Measurements from ENCODE around the gene MAN1A1.

- TF ChIP-seq, protein P1, sequence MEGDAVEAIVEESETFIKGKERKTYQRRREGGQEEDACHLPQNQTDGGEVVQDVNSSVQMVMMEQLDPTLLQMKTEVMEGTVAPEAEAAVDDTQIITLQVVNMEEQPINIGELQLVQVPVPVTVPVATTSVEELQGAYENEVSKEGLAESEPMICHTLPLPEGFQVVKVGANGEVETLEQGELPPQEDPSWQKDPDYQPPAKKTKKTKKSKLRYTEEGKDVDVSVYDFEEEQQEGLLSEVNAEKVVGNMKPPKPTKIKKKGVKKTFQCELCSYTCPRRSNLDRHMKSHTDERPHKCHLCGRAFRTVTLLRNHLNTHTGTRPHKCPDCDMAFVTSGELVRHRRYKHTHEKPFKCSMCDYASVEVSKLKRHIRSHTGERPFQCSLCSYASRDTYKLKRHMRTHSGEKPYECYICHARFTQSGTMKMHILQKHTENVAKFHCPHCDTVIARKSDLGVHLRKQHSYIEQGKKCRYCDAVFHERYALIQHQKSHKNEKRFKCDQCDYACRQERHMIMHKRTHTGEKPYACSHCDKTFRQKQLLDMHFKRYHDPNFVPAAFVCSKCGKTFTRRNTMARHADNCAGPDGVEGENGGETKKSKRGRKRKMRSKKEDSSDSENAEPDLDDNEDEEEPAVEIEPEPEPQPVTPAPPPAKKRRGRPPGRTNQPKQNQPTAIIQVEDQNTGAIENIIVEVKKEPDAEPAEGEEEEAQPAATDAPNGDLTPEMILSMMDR (IDR thresholded peaks at IDR 0.05 in 4 of 5, conservative IDR thresholded peaks at IDR 0.05 in 1 of 5) = no peak
- TF ChIP-seq POLR2A (IDR thresholded peaks at IDR 0.05) = no peak
Observed at GRCh38 chr6:119313937-119314884, 35.4 kb downstream of the MAN1A1 start.

All from gastrocnemius medialis (tissue), 4 donors.